ENCODE data around the gene CARD11. TPM values are rescaled to one million over a fixed set of nuclear protein-coding genes. Genes with fewer than 3 reads are reported as not detected.

Gene CARD11
- total and polyA plus RNA-seq, 2 donors (not counting 1 experiment from before 2014, with no cell fraction given), result 129 to 135 TPM

- peaks cover 9 to 91% of the 10 kb centered on the region in 2 experiments for H3K36me3 ChIP-seq (replicated peaks in 1 of 2; ENCODE audit: control extremely low read depth in 1 of 2, control insufficient read depth in 1 of 2, extremely low read depth in 1 of 2, insufficient read depth in 2 of 2, low read length in 1 of 2)
- H3K79me2 ChIP-seq (ENCODE audit: control insufficient read depth, insufficient read depth, low read length), result no peaks in the 10 kb centered on the region
- no peak overlapping the region for H3K9ac ChIP-seq (ENCODE audit: low read length)
- ATAC-seq (ENCODE audit: low read depth), result no peak
- no CpG with 5 or more reads among the region's 4 CpGs for WGBS (ENCODE audit: insufficient coverage)
- H3K4me3 Mint-ChIP-seq, result no peak overlapping the region
- peaks cover 0 to 17% (median 3%) of the 10 kb centered on the region in 3 donors for H3K9me3 ChIP-seq (ENCODE audit: control extremely low read depth in 1 of 3, control insufficient read depth in 2 of 3, insufficient read depth in 1 of 3, low read length in 2 of 3)
- H3K27ac Mint-ChIP-seq, result no peak overlapping the region
- CTCF ChIA-PET, result no interaction called here
- H3K27me3 ChIP-seq (replicated peaks in 1 of 4; ENCODE audit: control extremely low read depth in 1 of 4, control insufficient read depth in 3 of 4, insufficient read depth in 4 of 4, low read length in 3 of 4), result no peaks in the 10 kb centered on the region
- POLR2A ChIA-PET, result no interaction called here
- TF ChIP-seq EZH2 (IDR thresholded peaks at IDR 0.05; ENCODE audit: borderline replicate concordance, insufficient read depth, low read depth, low read length, poor library complexity, severe bottlenecking) (no peak), CTCF (IDR thresholded peaks at IDR 0.05) (no peak)
- no peak overlapping the region for H3K4me2 ChIP-seq (replicated peaks; ENCODE audit: low read depth, low read length, poor library complexity, severe bottlenecking)
- H3K27me3 Mint-ChIP-seq, result no peaks in the 10 kb centered on the region
- no peaks in the 10 kb centered on the region for H3K4me1 Mint-ChIP-seq
- intact Hi-C loops (cut with micrococcal nuclease), result no loop called here
- H3K4me1 ChIP-seq (ENCODE audit: control insufficient read depth in 2 of 2, insufficient read depth in 2 of 2, low read length in 2 of 2), result no peaks in the 10 kb centered on the region
- no peak overlapping the region for H3K27ac ChIP-seq (ENCODE audit: low read length in 2 of 2)
- H4K20me1 ChIP-seq (ENCODE audit: control insufficient read depth, insufficient read depth, low read length, poor library complexity, severe bottlenecking), result no peaks in the 10 kb centered on the region
- no peak overlapping the region for H3K4me3 ChIP-seq (ENCODE audit: control extremely low read depth in 1 of 5, extremely low read depth in 1 of 5, insufficient read depth in 1 of 5, low read depth in 2 of 5, low read length in 4 of 5)
- no peak for DNase-seq
- no peak overlapping the region for H2AFZ ChIP-seq (ENCODE audit: insufficient read depth, low read depth, low read length, poor library complexity, severe bottlenecking)
- peaks cover 3% of the 10 kb centered on the region for H3K9me3 Mint-ChIP-seq (ENCODE audit: insufficient read depth)
These were observed 123.6 kb downstream of the CARD11 start for GRCh38 chr7:2920041-2920440.

DNA sequence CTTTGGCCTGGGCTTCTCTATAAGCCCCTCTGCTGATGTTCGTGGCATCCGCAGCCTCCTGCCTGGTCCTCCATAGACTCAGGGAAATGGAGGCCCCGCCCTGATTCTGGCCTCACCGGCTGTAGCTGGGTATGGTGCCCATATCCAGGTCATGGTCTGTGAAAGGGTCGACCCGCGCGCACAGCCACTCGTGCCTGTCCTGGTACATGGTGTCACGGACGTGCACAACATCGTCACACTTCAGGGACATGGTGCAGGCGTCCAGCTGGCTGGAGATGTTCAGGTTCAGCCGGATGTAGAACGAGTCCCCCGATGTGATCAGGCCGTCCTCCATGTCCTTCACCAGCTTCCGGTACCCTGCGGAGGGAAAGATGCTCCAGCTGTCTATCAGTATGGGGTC is 124.4 kb downstream of the CARD11 start:
- Histone ChIP-seq H3K4me2 (replicated peaks; ENCODE audit: low read depth, low read length, poor library complexity, severe bottlenecking) (no peak overlapping the region), H3K4me3 (ENCODE audit: control extremely low read depth in 1 of 5, extremely low read depth in 1 of 5, insufficient read depth in 1 of 5, low read depth in 2 of 5, low read length in 4 of 5) (no peak overlapping the region), H3K9ac (ENCODE audit: low read length) (no peak overlapping the region), H3K27me3 (replicated peaks in 1 of 4; ENCODE audit: control extremely low read depth in 1 of 4, control insufficient read depth in 3 of 4, insufficient read depth in 4 of 4, low read length in 3 of 4) (no peaks in the 10 kb centered on the region), H4K20me1 (ENCODE audit: control insufficient read depth, insufficient read depth, low read length, poor library complexity, severe bottlenecking) (no peaks in the 10 kb centered on the region), H2AFZ (ENCODE audit: insufficient read depth, low read depth, low read length, poor library complexity, severe bottlenecking) (no peak overlapping the region), H3K36me3 (replicated peaks in 1 of 2; ENCODE audit: control extremely low read depth in 1 of 2, control insufficient read depth in 1 of 2, extremely low read depth in 1 of 2, insufficient read depth in 2 of 2, low read length in 1 of 2) (peaks cover 9 to 88% of the 10 kb centered on the region in 2 experiments), H3K27ac (ENCODE audit: low read length in 2 of 2) (no peak overlapping the region), H3K79me2 (ENCODE audit: control insufficient read depth, insufficient read depth, low read length) (no peaks in the 10 kb centered on the region), H3K9me3 (ENCODE audit: control extremely low read depth in 1 of 3, control insufficient read depth in 2 of 3, insufficient read depth in 1 of 3, low read length in 2 of 3) (peaks cover 0 to 17% (median 3%) of the 10 kb centered on the region in 3 donors), H3K4me1 (ENCODE audit: control insufficient read depth in 2 of 2, insufficient read depth in 2 of 2, low read length in 2 of 2) (no peaks in the 10 kb centered on the region)
- no peak for ATAC-seq (ENCODE audit: low read depth)
- H3K27me3 Mint-ChIP-seq, result no peaks in the 10 kb centered on the region
- no peak overlapping the region for H3K27ac Mint-ChIP-seq
- intact Hi-C loops (cut with micrococcal nuclease), result no loop called here
- CTCF ChIA-PET, result no interaction called here
- 98% methylated on average over 19 of the region's 19 CpGs for WGBS (ENCODE audit: insufficient coverage)
- no peak overlapping the region for H3K4me3 Mint-ChIP-seq
- POLR2A ChIA-PET, result no interaction called here
- H3K9me3 Mint-ChIP-seq (ENCODE audit: insufficient read depth), result peaks cover 3% of the 10 kb centered on the region
- no peak for DNase-seq
- TF ChIP-seq CTCF (IDR thresholded peaks at IDR 0.05) (no peak), EZH2 (IDR thresholded peaks at IDR 0.05; ENCODE audit: borderline replicate concordance, insufficient read depth, low read depth, low read length, poor library complexity, severe bottlenecking) (no peak)
- no peaks in the 10 kb centered on the region for H3K4me1 Mint-ChIP-seq
